Hematopoietic multipotent progenitor cell treated with erythropoietin and hydrocortisone succinate and interleukin-3 and kit ligand, for 17 days (in vitro differentiated cells): ENCODE results near the gene TEX2.
A peak's percentile ranks its signal among the peaks of the same experiment; 100 is the strongest.
"Not testable (repeated sequence)": the region's sequence is repeated elsewhere in the genome, so short reads cannot be mapped to it uniquely, and the experiment has no call there.

Experiments
- DNase-seq: peaks from one replicate; pipeline ENCODE4 v3.0.0-alpha.2; 2015; ENCODE audit warnings: low spot score

The TEX2 gene

GRCh38 chr17:64179024-64179423 is 84.0 kb downstream of the TEX2 start:
- DNase-seq = not testable (repeated sequence)

- DNase-seq = no peak
Observed at GRCh38 chr17:64178011-64178825, 84.8 kb downstream of the TEX2 start.

- no peak for DNase-seq
Observed at GRCh38 chr17:64177311-64178010, 85.6 kb downstream of the TEX2 start.

- no peak for DNase-seq
Observed at GRCh38 chr17:64176556-64176955, 86.5 kb downstream of the TEX2 start.

- no peak for DNase-seq
Observed at GRCh38 chr17:64174686-64175456, 88.2 kb downstream of the TEX2 start.

GRCh38 chr17:64173646-64174045 is 89.4 kb downstream of the TEX2 start:
- DNase-seq = no peak

- no peak for DNase-seq
Observed at GRCh38 chr17:64172510-64172909, 90.5 kb downstream of the TEX2 start.

- DNase-seq = no peak
Observed at GRCh38 chr17:64171041-64171440, 92.0 kb downstream of the TEX2 start.

GRCh38 chr17:64170286-64170685 is 92.8 kb downstream of the TEX2 start:
- DNase-seq = no peak

GRCh38 chr17:64167666-64168065 is 95.4 kb downstream of the TEX2 start:
- DNase-seq = not testable (repeated sequence)

GRCh38 chr17:64166876-64167275 is 96.2 kb downstream of the TEX2 start:
- DNase-seq = no peak

- no peak for DNase-seq
Observed at GRCh38 chr17:64165347-64165746, 97.7 kb downstream of the TEX2 start.

GRCh38 chr17:64164596-64165285 is 98.3 kb downstream of the TEX2 start:
- DNase-seq = peak; percentile 44

- DNase-seq = no peak
Observed at GRCh38 chr17:64163468-64163867, 99.6 kb downstream of the TEX2 start.

GRCh38 chr17:64162554-64162953 is 100.5 kb downstream of the TEX2 start:
- peak; percentile 63 for DNase-seq

GRCh38 chr17:64161380-64162176 is 101.5 kb downstream of the TEX2 start:
- no peak for DNase-seq

- DNase-seq = no peak
Observed at GRCh38 chr17:64160378-64160777, 102.7 kb downstream of the TEX2 start.

GRCh38 chr17:64158831-64159590 is 104.0 kb downstream of the TEX2 start:
- no peak for DNase-seq

GRCh38 chr17:64158406-64158805 is 104.7 kb downstream of the TEX2 start:
- DNase-seq = no peak

GRCh38 chr17:64157669-64158180 is 105.3 kb downstream of the TEX2 start:
- DNase-seq = no peak
